DOHH2 (cell line): ENCODE data around the gene ATP8B4.

Source experiments
- H3F3A ChIP-seq: fragments of 200-600 bp; sonication (generic), shearing (Covaris generic); 2 replicates; pipeline ENCODE4 v1.6.0; 2016; ENCODE audit warnings: antibody characterized with exemption, mild to moderate bottlenecking; ENCODE audit not compliant: control insufficient read depth, insufficient read depth
- H3K27ac ChIP-seq: fragments of 200-600 bp; sonication (generic); 2 replicates; pipeline ENCODE4 v1.5.1; 2014; ENCODE audit warnings: low read depth, mild to moderate bottlenecking, low read length, moderate library complexity
- H3K27me3 ChIP-seq: fragments of 200-600 bp; sonication (generic); 2 replicates; pipeline ENCODE4 v1.6.1; 2014; ENCODE audit warnings: mild to moderate bottlenecking, low read length, mixed read lengths; ENCODE audit not compliant: control insufficient read depth
- H3K36me3 ChIP-seq: fragments of 200-600 bp; sonication (generic); 2 replicates; pipeline ENCODE4 v1.6.1; 2014; ENCODE audit warnings: mild to moderate bottlenecking, low read length, moderate library complexity, mixed read lengths; ENCODE audit not compliant: control insufficient read depth
- H3K4me1 ChIP-seq: fragments of 200-600 bp; sonication (generic); 2 replicates; pipeline ENCODE4 v1.6.1; 2014; ENCODE audit warnings: mild to moderate bottlenecking, low read length, mixed read lengths; ENCODE audit not compliant: control insufficient read depth
- H3K4me2 ChIP-seq: fragments of 200-600 bp; sonication (generic); 2 replicates; pipeline ENCODE4 v1.6.0; 2014; ENCODE audit warnings: mild to moderate bottlenecking, low read length, moderate library complexity
- H3K4me3 ChIP-seq: fragments of 200-600 bp; sonication (generic); 2 replicates; pipeline ENCODE4 v1.5.1; 2014; ENCODE audit warnings: mild to moderate bottlenecking, low read length, mixed read lengths
- H3K79me2 ChIP-seq: fragments of 200-600 bp; sonication (generic); 2 replicates; pipeline ENCODE4 v1.6.1; 2014; ENCODE audit warnings: mild to moderate bottlenecking, low read length, mixed read lengths; ENCODE audit not compliant: control insufficient read depth
- H3K9me2 ChIP-seq: fragments of 200-600 bp; sonication (generic); replicated peaks from 2 replicates; pipeline ENCODE4 v1.6.1; 2014; ENCODE audit warnings: mild to moderate bottlenecking, low read length, mixed read lengths; ENCODE audit not compliant: control insufficient read depth
- H3K9me3 ChIP-seq: fragments of 200-600 bp; sonication (generic); 2 replicates; pipeline ENCODE4 v1.6.1; 2014; ENCODE audit warnings: antibody characterized with exemption, low read length, mixed read lengths; ENCODE audit not compliant: control insufficient read depth, insufficient read depth
- H4K20me1 ChIP-seq: fragments of 200-600 bp; sonication (generic); 2 replicates; pipeline ENCODE4 v1.6.0; 2014; ENCODE audit warnings: low read depth, mild to moderate bottlenecking, antibody characterized with exemption, low read length, moderate library complexity; ENCODE audit not compliant: control insufficient read depth, insufficient read depth
- CTCF ChIP-seq: fragments of 200-600 bp; sonication (generic); IDR thresholded peaks from one replicate; pipeline ENCODE4 v1.5.1; 2014; ENCODE audit warnings: antibody characterized with exemption, mild to moderate bottlenecking, low read depth, low read length; ENCODE audit not compliant: poor library complexity, severe bottlenecking
- EZH2phosphoT487 ChIP-seq: fragments of 200-600 bp; sonication (generic); IDR thresholded peaks from 2 replicates; pipeline ENCODE4 v1.6.1; 2017; ENCODE audit warnings: borderline replicate concordance, mild to moderate bottlenecking, antibody characterized with exemption, low read length, moderate library complexity, mixed read lengths

ATP8B4 gene

GRCh38 chr15:49848807-49849206 is 270.2 kb downstream of the ATP8B4 start:
- Histone ChIP-seq H3K9me2 (no peaks in the 10 kb centered on the region), H3K9me3 (no peaks in the 10 kb centered on the region), H3K4me1 (no peaks in the 10 kb centered on the region), H3K4me2 (no peak overlapping the region), H3F3A (no peaks in the 10 kb centered on the region), H3K36me3 (no peaks in the 10 kb centered on the region), H4K20me1 (no peaks in the 10 kb centered on the region), H3K4me3 (no peak overlapping the region), H3K27ac (no peak overlapping the region), H3K27me3 (no peaks in the 10 kb centered on the region), H3K79me2 (no peaks in the 10 kb centered on the region)
- TF ChIP-seq EZH2phosphoT487 (no peak), CTCF (no peak)

- no peaks in the 10 kb centered on the region for H3K4me1 ChIP-seq
- no peaks in the 10 kb centered on the region for H3K9me2 ChIP-seq
- H3K36me3 ChIP-seq: no peaks in the 10 kb centered on the region
- no peak overlapping the region for H3K4me3 ChIP-seq
- no peaks in the 10 kb centered on the region for H3F3A ChIP-seq
- H4K20me1 ChIP-seq: no peaks in the 10 kb centered on the region
- H3K27ac ChIP-seq: no peak overlapping the region
- H3K4me2 ChIP-seq: no peak overlapping the region
- no peaks in the 10 kb centered on the region for H3K27me3 ChIP-seq
- no peaks in the 10 kb centered on the region for H3K9me3 ChIP-seq
- TF ChIP-seq CTCF (no peak), EZH2phosphoT487 (no peak)
- H3K79me2 ChIP-seq: no peaks in the 10 kb centered on the region
These were observed 270.7 kb downstream of the ATP8B4 start for GRCh38 chr15:49848282-49848724.

GRCh38 chr15:49847423-49848281 is 271.4 kb downstream of the ATP8B4 start:
- Histone ChIP-seq H3K4me2 (no peak overlapping the region), H3K9me3 (no peaks in the 10 kb centered on the region), H3K4me3 (no peak overlapping the region), H4K20me1 (no peaks in the 10 kb centered on the region), H3F3A (no peaks in the 10 kb centered on the region), H3K27ac (no peak overlapping the region), H3K9me2 (no peaks in the 10 kb centered on the region), H3K79me2 (no peaks in the 10 kb centered on the region), H3K4me1 (no peaks in the 10 kb centered on the region), H3K36me3 (no peaks in the 10 kb centered on the region), H3K27me3 (no peaks in the 10 kb centered on the region)
- TF ChIP-seq EZH2phosphoT487 (no peak), CTCF (no peak)
